Measurements from ENCODE around the gene KLF11. TPM values are rescaled to one million over a fixed set of nuclear protein-coding genes. Genes with fewer than 3 reads are reported as not detected.
"Not testable (repeated sequence)": the region's sequence is repeated elsewhere in the genome, so short reads cannot be mapped to it uniquely, and the experiment has no call there.

Gene KLF11
- total and polyA plus RNA-seq, 2 donors (not counting 1 experiment from before 2014, with no cell fraction given), result 5.9 to 6.8 TPM

GRCh38 chr2:10087360-10087759 is 44.0 kb downstream of the KLF11 start:
- H3K79me2 ChIP-seq (ENCODE audit: control insufficient read depth, insufficient read depth, low read length), result no peaks in the 10 kb centered on the region
- no peaks in the 10 kb centered on the region for H4K20me1 ChIP-seq (ENCODE audit: control insufficient read depth, extremely low read depth, insufficient read depth, low read length)
- no peak overlapping the region for H3K4me2 ChIP-seq (ENCODE audit: extremely low read depth, insufficient read depth, low read length)
- DNase-seq (ENCODE audit: low read depth in 2 of 2), result no peak
- no peak overlapping the region for H3K4me3 ChIP-seq (replicated peaks in 1 of 4; ENCODE audit: control extremely low read depth in 1 of 4, insufficient read depth in 1 of 4, low read depth in 3 of 4, low read length in 4 of 4)
- peaks cover 40% of the 10 kb centered on the region for H3K27me3 ChIP-seq (ENCODE audit: control insufficient read depth, insufficient read depth, low read length)
- H3K27ac ChIP-seq (ENCODE audit: insufficient read depth, low read length), result no peak overlapping the region
- no peak overlapping the region for H3K9ac ChIP-seq (ENCODE audit: insufficient read depth, low read length)
- TF ChIP-seq EZH2 (IDR thresholded peaks at IDR 0.05; ENCODE audit: low read length, missing control alignments) (no peak), CTCF (conservative IDR thresholded peaks at IDR 0.05 in 1 of 2, IDR thresholded peaks at IDR 0.05 in 1 of 2; ENCODE audit: low read depth in 1 of 2, low read length in 2 of 2) (no peak)
- H3K9me3 ChIP-seq (ENCODE audit: control insufficient read depth, insufficient read depth, low read depth, low read length), result no peaks in the 10 kb centered on the region
- no peaks in the 10 kb centered on the region for H3K36me3 ChIP-seq (ENCODE audit: control insufficient read depth, insufficient read depth, low read length)
- no peak overlapping the region for H2AFZ ChIP-seq (ENCODE audit: low read length)
- no peaks in the 10 kb centered on the region for H3K4me1 ChIP-seq (ENCODE audit: control insufficient read depth, extremely low read depth, insufficient read depth, low read length)

GRCh38 chr2:10089565-10090190 is 46.3 kb downstream of the KLF11 start:
- Histone ChIP-seq H3K4me3 (replicated peaks in 1 of 4; ENCODE audit: control extremely low read depth in 1 of 4, insufficient read depth in 1 of 4, low read depth in 3 of 4, low read length in 4 of 4) (no peak overlapping the region), H3K36me3 (ENCODE audit: control insufficient read depth, insufficient read depth, low read length) (no peaks in the 10 kb centered on the region), H3K4me1 (ENCODE audit: control insufficient read depth, extremely low read depth, insufficient read depth, low read length) (no peaks in the 10 kb centered on the region), H3K9me3 (ENCODE audit: control insufficient read depth, insufficient read depth, low read depth, low read length) (no peaks in the 10 kb centered on the region), H3K27ac (ENCODE audit: insufficient read depth, low read length) (no peak overlapping the region), H2AFZ (ENCODE audit: low read length) (no peak overlapping the region), H4K20me1 (ENCODE audit: control insufficient read depth, extremely low read depth, insufficient read depth, low read length) (no peaks in the 10 kb centered on the region), H3K9ac (ENCODE audit: insufficient read depth, low read length) (no peak overlapping the region), H3K4me2 (ENCODE audit: extremely low read depth, insufficient read depth, low read length) (no peak overlapping the region), H3K27me3 (ENCODE audit: control insufficient read depth, insufficient read depth, low read length) (peaks cover 32% of the 10 kb centered on the region), H3K79me2 (ENCODE audit: control insufficient read depth, insufficient read depth, low read length) (no peaks in the 10 kb centered on the region)
- TF ChIP-seq EZH2 (IDR thresholded peaks at IDR 0.05; ENCODE audit: low read length, missing control alignments), result no peak
- TF ChIP-seq CTCF (conservative IDR thresholded peaks at IDR 0.05 in 1 of 2, IDR thresholded peaks at IDR 0.05 in 1 of 2; ENCODE audit: low read depth in 1 of 2, low read length in 2 of 2), result no peak
- DNase-seq (ENCODE audit: low read depth in 2 of 2), result no peak

GRCh38 chr2:10091182-10091888 is 48.0 kb downstream of the KLF11 start:
- no peaks in the 10 kb centered on the region for H3K4me1 ChIP-seq (ENCODE audit: control insufficient read depth, extremely low read depth, insufficient read depth, low read length)
- H4K20me1 ChIP-seq (ENCODE audit: control insufficient read depth, extremely low read depth, insufficient read depth, low read length), result no peaks in the 10 kb centered on the region
- H3K36me3 ChIP-seq (ENCODE audit: control insufficient read depth, insufficient read depth, low read length), result no peaks in the 10 kb centered on the region
- TF ChIP-seq CTCF (conservative IDR thresholded peaks at IDR 0.05 in 1 of 2, IDR thresholded peaks at IDR 0.05 in 1 of 2; ENCODE audit: low read depth in 1 of 2, low read length in 2 of 2) (no peak), EZH2 (IDR thresholded peaks at IDR 0.05; ENCODE audit: low read length, missing control alignments) (no peak)
- no peak overlapping the region for H3K9ac ChIP-seq (ENCODE audit: insufficient read depth, low read length)
- H3K4me3 ChIP-seq (replicated peaks in 1 of 4; ENCODE audit: control extremely low read depth in 1 of 4, insufficient read depth in 1 of 4, low read depth in 3 of 4, low read length in 4 of 4), result no peak overlapping the region
- DNase-seq (ENCODE audit: low read depth in 2 of 2), result no peak
- no peak overlapping the region for H3K4me2 ChIP-seq (ENCODE audit: extremely low read depth, insufficient read depth, low read length)
- H3K27me3 ChIP-seq (ENCODE audit: control insufficient read depth, insufficient read depth, low read length), result peaks cover 28% of the 10 kb centered on the region
- no peak overlapping the region for H3K27ac ChIP-seq (ENCODE audit: insufficient read depth, low read length)
- no peaks in the 10 kb centered on the region for H3K9me3 ChIP-seq (ENCODE audit: control insufficient read depth, insufficient read depth, low read depth, low read length)
- H3K79me2 ChIP-seq (ENCODE audit: control insufficient read depth, insufficient read depth, low read length), result no peaks in the 10 kb centered on the region
- H2AFZ ChIP-seq (ENCODE audit: low read length), result no peak overlapping the region

GRCh38 chr2:10091889-10092244 is 48.5 kb downstream of the KLF11 start:
- not testable (repeated sequence) for H3K27ac ChIP-seq (ENCODE audit: insufficient read depth, low read length); H3K4me2 ChIP-seq (ENCODE audit: extremely low read depth, insufficient read depth, low read length); H2AFZ ChIP-seq (ENCODE audit: low read length); H3K9me3 ChIP-seq (ENCODE audit: control insufficient read depth, insufficient read depth, low read depth, low read length); H4K20me1 ChIP-seq (ENCODE audit: control insufficient read depth, extremely low read depth, insufficient read depth, low read length); DNase-seq (ENCODE audit: low read depth in 2 of 2); H3K4me1 ChIP-seq (ENCODE audit: control insufficient read depth, extremely low read depth, insufficient read depth, low read length); H3K4me3 ChIP-seq (replicated peaks in 1 of 4; ENCODE audit: control extremely low read depth in 1 of 4, insufficient read depth in 1 of 4, low read depth in 3 of 4, low read length in 4 of 4); H3K36me3 ChIP-seq (ENCODE audit: control insufficient read depth, insufficient read depth, low read length); H3K9ac ChIP-seq (ENCODE audit: insufficient read depth, low read length); H3K79me2 ChIP-seq (ENCODE audit: control insufficient read depth, insufficient read depth, low read length)
- H3K27me3 ChIP-seq (ENCODE audit: control insufficient read depth, insufficient read depth, low read length), result peaks cover 28% of the 10 kb centered on the region
